ENCODE results near the gene UBR1. TPM values are rescaled to one million over a fixed set of nuclear protein-coding genes. Genes with fewer than 3 reads are reported as not detected.
"Not testable (repeated sequence)": the region's sequence is repeated elsewhere in the genome, so short reads cannot be mapped to it uniquely, and the experiment has no call there.

Gene UBR1
- polyA plus RNA-seq, 2 of the 4 experiments (the other 2 are of a cell fraction): 5.8 to 10.5 TPM

DNA sequence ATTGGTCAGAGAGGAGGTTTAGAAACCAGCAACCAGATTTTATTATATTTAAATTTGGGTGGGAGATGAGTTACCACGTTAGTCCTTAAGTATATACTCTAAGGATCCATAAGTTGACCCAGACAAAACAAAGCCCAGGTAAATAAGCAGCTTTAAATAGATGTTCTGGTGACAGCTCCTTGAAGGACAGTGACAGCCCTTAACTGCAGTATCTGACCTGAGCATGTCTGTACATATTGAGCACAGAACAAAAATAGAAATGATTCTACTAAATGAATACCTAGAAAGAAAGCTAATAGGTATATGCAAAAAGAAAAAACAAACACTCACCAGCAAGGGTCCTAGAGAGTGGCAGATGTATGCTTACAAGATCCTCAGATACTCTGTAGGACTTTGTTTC, 63.0 kb downstream of the UBR1 start:
- CTCF ChIA-PET: no interaction called here
- WGBS (ENCODE audit: missing lambda C conversion rate): 83% methylated on average over 1 of the region's 1 CpG
- no peak for ATAC-seq

DNA sequence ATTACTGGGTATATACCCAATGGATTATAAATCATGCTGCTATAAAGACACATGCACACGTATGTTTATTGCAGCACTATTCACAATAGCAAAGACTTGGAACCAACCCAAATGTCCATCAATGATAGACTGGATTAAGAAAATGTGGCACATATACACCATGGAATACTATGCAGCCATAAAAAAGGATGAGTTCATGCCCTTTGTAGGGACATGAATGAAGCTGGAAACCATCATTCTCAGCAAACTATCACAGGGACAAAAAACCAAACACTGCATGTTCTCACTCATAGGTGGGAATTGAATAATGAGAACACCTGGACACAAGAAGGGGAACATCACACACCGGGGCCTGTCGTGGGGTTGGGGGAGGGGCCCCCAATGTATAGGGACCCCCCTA, 64.8 kb downstream of the UBR1 start:
- H3K4me3 ChIP-seq; DNase-seq (ENCODE audit: low read depth in 1 of 2, low spot score in 1 of 2); FAIRE-seq; CTCF ChIA-PET; H3K4me1 ChIP-seq; H3K27ac ChIP-seq; H3K4me2 ChIP-seq; H3K9me3 ChIP-seq; ATAC-seq; POLR2A ChIA-PET: not testable (repeated sequence)
- 100% methylated on average over 3 of the region's 3 CpGs for WGBS (ENCODE audit: missing lambda C conversion rate)

More for the DNA sequence above, 63.0 kb downstream of the UBR1 start:
- DNase-seq (ENCODE audit: low read depth in 1 of 2, low spot score in 1 of 2) (no peak), FAIRE-seq (no peak)
- POLR2A ChIA-PET: no interaction called here
- H3K9me3 ChIP-seq: no peaks in the 10 kb centered on the region
- no peak overlapping the region for H3K4me3 ChIP-seq
- no peaks in the 10 kb centered on the region for H3K4me1 ChIP-seq
- no peak overlapping the region for H3K4me2 ChIP-seq
- no peak for TF ChIP-seq CHD2 (IDR thresholded peaks at IDR 0.05; ENCODE audit: low read length, partially characterized antibody)
- TF ChIP-seq EP300 (IDR thresholded peaks at IDR 0.05): no peak
- no peak for TF ChIP-seq SMC3 (IDR thresholded peaks at IDR 0.05)
- TF ChIP-seq, protein P1, sequence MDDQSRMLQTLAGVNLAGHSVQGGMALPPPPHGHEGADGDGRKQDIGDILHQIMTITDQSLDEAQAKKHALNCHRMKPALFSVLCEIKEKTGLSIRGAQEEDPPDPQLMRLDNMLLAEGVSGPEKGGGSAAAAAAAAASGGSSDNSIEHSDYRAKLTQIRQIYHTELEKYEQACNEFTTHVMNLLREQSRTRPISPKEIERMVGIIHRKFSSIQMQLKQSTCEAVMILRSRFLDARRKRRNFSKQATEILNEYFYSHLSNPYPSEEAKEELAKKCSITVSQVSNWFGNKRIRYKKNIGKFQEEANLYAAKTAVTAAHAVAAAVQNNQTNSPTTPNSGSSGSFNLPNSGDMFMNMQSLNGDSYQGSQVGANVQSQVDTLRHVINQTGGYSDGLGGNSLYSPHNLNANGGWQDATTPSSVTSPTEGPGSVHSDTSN (IDR thresholded peaks at IDR 0.05): no peak
- TF ChIP-seq MYC (IDR thresholded peaks at IDR 0.05; ENCODE audit: borderline replicate concordance, low read length): no peak
- TF ChIP-seq, protein P2, sequence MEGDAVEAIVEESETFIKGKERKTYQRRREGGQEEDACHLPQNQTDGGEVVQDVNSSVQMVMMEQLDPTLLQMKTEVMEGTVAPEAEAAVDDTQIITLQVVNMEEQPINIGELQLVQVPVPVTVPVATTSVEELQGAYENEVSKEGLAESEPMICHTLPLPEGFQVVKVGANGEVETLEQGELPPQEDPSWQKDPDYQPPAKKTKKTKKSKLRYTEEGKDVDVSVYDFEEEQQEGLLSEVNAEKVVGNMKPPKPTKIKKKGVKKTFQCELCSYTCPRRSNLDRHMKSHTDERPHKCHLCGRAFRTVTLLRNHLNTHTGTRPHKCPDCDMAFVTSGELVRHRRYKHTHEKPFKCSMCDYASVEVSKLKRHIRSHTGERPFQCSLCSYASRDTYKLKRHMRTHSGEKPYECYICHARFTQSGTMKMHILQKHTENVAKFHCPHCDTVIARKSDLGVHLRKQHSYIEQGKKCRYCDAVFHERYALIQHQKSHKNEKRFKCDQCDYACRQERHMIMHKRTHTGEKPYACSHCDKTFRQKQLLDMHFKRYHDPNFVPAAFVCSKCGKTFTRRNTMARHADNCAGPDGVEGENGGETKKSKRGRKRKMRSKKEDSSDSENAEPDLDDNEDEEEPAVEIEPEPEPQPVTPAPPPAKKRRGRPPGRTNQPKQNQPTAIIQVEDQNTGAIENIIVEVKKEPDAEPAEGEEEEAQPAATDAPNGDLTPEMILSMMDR (IDR thresholded peaks at IDR 0.05): no peak
- TF ChIP-seq RFX5 (IDR thresholded peaks at IDR 0.05): no peak
- no peak for TF ChIP-seq EHF (CRISPR knock-in tag; IDR thresholded peaks at IDR 0.05)
- TF ChIP-seq TP53 (CRISPR knock-in tag; IDR thresholded peaks at IDR 0.05): no peak
- no peak for TF ChIP-seq CHD4 (IDR thresholded peaks at IDR 0.05; ENCODE audit: borderline replicate concordance)
- TF ChIP-seq NR3C1 (IDR thresholded peaks at IDR 0.05): no peak
- no peak for TF ChIP-seq RNF2 (IDR thresholded peaks at IDR 0.05; ENCODE audit: borderline replicate concordance, low read depth)
- TF ChIP-seq KDM1A (IDR thresholded peaks at IDR 0.05; ENCODE audit: low read depth): no peak
- TF ChIP-seq HEYL (CRISPR knock-in tag; IDR thresholded peaks at IDR 0.05): no peak
- no peak overlapping the region for H3K27ac ChIP-seq

DNA sequence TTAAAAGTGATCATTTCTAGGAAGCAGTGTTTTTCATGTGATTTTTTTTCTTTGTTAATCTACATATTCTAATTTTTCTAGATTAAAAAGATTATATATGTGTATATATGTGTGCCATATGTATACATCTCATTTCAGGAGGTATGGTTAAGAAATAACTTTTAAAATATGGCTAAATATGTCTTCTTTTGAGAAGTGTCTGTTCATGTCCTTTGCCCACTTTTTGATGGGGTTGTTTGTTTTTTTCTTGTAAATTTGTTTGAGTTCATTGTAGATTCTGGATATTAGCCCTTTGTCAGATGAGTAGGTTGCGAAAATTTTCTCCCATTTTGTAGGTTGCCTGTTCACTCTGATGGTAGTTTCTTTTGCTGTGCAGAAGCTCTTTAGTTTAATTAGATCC, 70.6 kb downstream of the UBR1 start:
- WGBS (ENCODE audit: missing lambda C conversion rate): no CpG with 5 or more reads among the region's 1 CpG
- ATAC-seq; FAIRE-seq; H3K4me2 ChIP-seq; H3K9me3 ChIP-seq; DNase-seq (ENCODE audit: low read depth in 1 of 2, low spot score in 1 of 2); H3K4me1 ChIP-seq; H3K27ac ChIP-seq; H3K4me3 ChIP-seq; POLR2A ChIA-PET: not testable (repeated sequence)
- CTCF ChIA-PET: interaction anchor here (0.7 kb wide), 1 partner anchor 1626 kb away, joined by 4 read pairs; no protein-coding TSS in a partner anchor

DNA sequence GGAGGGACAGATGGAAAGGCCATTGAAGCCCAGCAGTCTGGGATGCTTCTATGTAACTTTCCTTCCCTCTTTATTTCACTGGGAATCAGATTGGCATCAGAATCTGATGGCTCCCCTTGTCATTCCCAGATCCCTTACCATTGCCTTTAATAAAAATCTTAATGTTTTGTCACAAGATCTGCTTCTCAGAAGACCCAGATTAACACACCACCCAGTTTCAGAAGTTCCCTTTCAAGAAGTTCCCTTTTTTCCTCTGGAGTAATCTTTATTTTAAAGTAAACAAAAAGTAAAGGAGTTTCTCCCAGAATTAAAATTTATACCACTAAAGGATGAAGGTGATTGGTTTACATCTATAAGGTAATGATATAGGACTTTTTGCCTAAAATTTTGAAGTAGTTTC, 76.4 kb downstream of the UBR1 start:
- Histone ChIP-seq H3K4me3 (no peak overlapping the region), H3K4me2 (no peak overlapping the region), H3K9me3 (no peaks in the 10 kb centered on the region), H3K27ac (no peak overlapping the region), H3K4me1 (no peaks in the 10 kb centered on the region)
- CTCF ChIA-PET: no interaction called here
- no peak for FAIRE-seq
- no peak for DNase-seq (ENCODE audit: low read depth in 1 of 2, low spot score in 1 of 2)
- no peak for ATAC-seq
- POLR2A ChIA-PET: no interaction called here
- no peak for TF ChIP-seq FOXS1 (CRISPR knock-in tag; IDR thresholded peaks at IDR 0.05)
- no peak for TF ChIP-seq RFX5 (IDR thresholded peaks at IDR 0.05)
- TF ChIP-seq MAFK (IDR thresholded peaks at IDR 0.05; ENCODE audit: partially characterized antibody): no peak
- TF ChIP-seq KDM5A (IDR thresholded peaks at IDR 0.05): no peak
- TF ChIP-seq, protein P3, sequence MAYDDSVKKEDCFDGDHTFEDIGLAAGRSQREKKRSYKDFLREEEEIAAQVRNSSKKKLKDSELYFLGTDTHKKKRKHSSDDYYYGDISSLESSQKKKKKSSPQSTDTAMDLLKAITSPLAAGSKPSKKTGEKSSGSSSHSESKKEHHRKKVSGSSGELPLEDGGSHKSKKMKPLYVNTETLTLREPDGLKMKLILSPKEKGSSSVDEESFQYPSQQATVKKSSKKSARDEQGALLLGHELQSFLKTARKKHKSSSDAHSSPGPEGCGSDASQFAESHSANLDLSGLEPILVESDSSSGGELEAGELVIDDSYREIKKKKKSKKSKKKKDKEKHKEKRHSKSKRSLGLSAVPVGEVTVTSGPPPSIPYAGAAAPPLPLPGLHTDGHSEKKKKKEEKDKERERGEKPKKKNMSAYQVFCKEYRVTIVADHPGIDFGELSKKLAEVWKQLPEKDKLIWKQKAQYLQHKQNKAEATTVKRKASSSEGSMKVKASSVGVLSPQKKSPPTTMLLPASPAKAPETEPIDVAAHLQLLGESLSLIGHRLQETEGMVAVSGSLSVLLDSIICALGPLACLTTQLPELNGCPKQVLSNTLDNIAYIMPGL (CRISPR knock-in tag; IDR thresholded peaks at IDR 0.05; ENCODE audit: borderline replicate concordance): no peak
- no peak for TF ChIP-seq HOXA7 (CRISPR knock-in tag; IDR thresholded peaks at IDR 0.05)
- no peak for TF ChIP-seq ZC3H11A (IDR thresholded peaks at IDR 0.05)
- TF ChIP-seq EHF (CRISPR knock-in tag; IDR thresholded peaks at IDR 0.05): no peak
- TF ChIP-seq PHF8 (IDR thresholded peaks at IDR 0.05; ENCODE audit: borderline replicate concordance, low read depth): no peak
- TF ChIP-seq CHD2 (IDR thresholded peaks at IDR 0.05; ENCODE audit: low read length, partially characterized antibody): no peak
- no peak for TF ChIP-seq HOXB13 (CRISPR knock-in tag; IDR thresholded peaks at IDR 0.05; ENCODE audit: low read depth)
- no peak for TF ChIP-seq CBX2 (IDR thresholded peaks at IDR 0.05; ENCODE audit: borderline replicate concordance, low read depth)
- TF ChIP-seq, protein P4, sequence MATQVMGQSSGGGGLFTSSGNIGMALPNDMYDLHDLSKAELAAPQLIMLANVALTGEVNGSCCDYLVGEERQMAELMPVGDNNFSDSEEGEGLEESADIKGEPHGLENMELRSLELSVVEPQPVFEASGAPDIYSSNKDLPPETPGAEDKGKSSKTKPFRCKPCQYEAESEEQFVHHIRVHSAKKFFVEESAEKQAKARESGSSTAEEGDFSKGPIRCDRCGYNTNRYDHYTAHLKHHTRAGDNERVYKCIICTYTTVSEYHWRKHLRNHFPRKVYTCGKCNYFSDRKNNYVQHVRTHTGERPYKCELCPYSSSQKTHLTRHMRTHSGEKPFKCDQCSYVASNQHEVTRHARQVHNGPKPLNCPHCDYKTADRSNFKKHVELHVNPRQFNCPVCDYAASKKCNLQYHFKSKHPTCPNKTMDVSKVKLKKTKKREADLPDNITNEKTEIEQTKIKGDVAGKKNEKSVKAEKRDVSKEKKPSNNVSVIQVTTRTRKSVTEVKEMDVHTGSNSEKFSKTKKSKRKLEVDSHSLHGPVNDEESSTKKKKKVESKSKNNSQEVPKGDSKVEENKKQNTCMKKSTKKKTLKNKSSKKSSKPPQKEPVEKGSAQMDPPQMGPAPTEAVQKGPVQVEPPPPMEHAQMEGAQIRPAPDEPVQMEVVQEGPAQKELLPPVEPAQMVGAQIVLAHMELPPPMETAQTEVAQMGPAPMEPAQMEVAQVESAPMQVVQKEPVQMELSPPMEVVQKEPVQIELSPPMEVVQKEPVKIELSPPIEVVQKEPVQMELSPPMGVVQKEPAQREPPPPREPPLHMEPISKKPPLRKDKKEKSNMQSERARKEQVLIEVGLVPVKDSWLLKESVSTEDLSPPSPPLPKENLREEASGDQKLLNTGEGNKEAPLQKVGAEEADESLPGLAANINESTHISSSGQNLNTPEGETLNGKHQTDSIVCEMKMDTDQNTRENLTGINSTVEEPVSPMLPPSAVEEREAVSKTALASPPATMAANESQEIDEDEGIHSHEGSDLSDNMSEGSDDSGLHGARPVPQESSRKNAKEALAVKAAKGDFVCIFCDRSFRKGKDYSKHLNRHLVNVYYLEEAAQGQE (IDR thresholded peaks at IDR 0.05): no peak
